Posterior vena cava (tissue), 2 donors: ENCODE results near the gene DOCK4. TPM values are rescaled to one million over a fixed set of nuclear protein-coding genes. Genes with fewer than 3 reads are reported as not detected.

ENCODE experiments used
- DNase-seq: peaks from one replicate; pipeline ENCODE4 v3.0.0-alpha.2; 2020; ENCODE audit warnings: low spot score
- intact Hi-C, 2 donors: fragments of 100-400 bp; cut with DNase I; formaldehyde crosslinking; loops; one replicate each; pipeline versions ENCODE4 v1.14.1 to v1.14.2; 2022 to 2023
- total RNA-seq, 2 donors: library from RNA; stranded (reverse); fragmentation: NEBNext Ultra II Directional; extraction: Animal tissue kit (Norgen Biotek cat#: 25700); gene quantifications; one replicate each; pipeline ENCODE4 v1.2.1, GENCODE V29; 2021
- donor health status: DM: yes; HTN: yes; CAD: no.
- donor health status: DM: yes; HTN: yes; CAD: no.

DOCK4 gene
- total RNA-seq, 2 donors from 2014 or later, result 26.1 TPM

GRCh38 chr7:112045222-112045621 is 161.0 kb downstream of the DOCK4 start:
- DNase-seq, result no peak
- intact Hi-C loops, result no loop called here

GRCh38 chr7:112042631-112043030 is 163.6 kb downstream of the DOCK4 start:
- DNase-seq, result no peak
- intact Hi-C loops, result no loop called here

DNA sequence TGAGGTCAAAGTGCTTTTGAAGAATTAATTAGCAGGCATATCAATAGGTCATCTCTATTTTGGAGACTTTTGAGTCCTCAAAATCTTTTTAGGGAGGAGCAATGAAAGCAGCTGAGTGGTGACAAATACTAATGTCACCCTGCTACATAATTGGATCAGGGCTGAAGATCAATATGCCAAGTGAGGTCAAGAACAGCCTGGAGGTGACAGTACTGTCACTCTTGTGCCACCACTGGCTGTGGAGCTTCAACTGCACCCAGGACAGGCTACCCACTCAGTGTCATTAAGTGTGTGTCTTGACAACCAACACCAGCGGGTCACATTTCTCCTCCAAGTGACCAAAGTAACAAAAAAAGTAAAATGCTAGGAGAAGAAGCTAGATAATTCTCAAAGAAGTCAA is 167.8 kb downstream of the DOCK4 start:
- no peak for DNase-seq
- intact Hi-C loops, result no loop called here

- intact Hi-C loops, result no loop called here
- DNase-seq, result no peak
These were observed 170.1 kb downstream of the DOCK4 start for GRCh38 chr7:112036071-112036470.

- intact Hi-C loops, result no loop called here
- DNase-seq, result no peak
These were observed 174.5 kb downstream of the DOCK4 start for GRCh38 chr7:112031689-112032088.

DNA sequence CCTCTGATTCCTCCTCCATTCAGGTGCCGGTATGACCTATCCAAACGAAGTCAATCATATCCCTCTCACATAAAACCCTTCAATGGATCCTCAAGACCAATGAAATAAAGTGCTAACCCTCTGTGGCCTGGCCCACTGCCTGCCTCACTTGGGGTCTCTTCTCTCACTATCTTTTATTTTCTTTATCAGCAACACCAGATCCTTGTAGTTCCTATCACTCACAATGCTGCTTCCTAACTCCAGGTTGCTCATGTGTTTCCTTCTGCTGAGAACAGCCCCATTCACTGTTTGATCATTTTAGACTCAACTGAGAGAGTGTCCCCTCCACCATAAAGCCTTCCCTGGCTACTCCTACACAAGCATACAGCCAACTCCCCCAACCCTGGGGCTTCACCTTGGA is 180.6 kb downstream of the DOCK4 start:
- intact Hi-C loops, result loop anchor here in 1 of 2 donors (1.0 kb wide), 1 partner anchor 22 kb away; no protein-coding TSS in a partner anchor
- DNase-seq, result no peak

DNA sequence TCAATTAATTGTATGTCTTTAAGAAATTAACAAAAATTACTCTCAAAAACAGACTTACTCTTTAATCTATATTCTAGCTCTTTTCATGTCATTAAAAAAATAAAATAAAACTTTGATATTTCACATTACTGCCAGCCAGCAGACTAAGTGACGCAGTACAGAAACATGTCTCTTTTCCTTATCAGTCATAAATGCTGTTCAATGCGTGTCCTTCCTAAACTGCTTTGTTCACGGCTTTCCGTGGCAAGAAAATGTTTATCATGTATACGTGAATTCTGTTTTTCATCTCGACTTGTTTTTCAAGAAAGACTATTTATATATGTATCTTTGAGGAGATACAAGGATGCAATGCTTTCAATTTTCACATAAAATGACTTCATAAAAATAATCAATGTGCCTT is 182.4 kb downstream of the DOCK4 start:
- intact Hi-C loops, result no loop called here
- DNase-seq, result no peak

- intact Hi-C loops, result no loop called here
- no peak for DNase-seq
These were observed 182.9 kb downstream of the DOCK4 start for GRCh38 chr7:112023282-112023681.

- intact Hi-C loops, result no loop called here
- no peak for DNase-seq
These were observed 184.1 kb downstream of the DOCK4 start for GRCh38 chr7:112022128-112022527.

- DNase-seq, result no peak
- intact Hi-C loops, result no loop called here
These were observed 184.7 kb downstream of the DOCK4 start for GRCh38 chr7:112021379-112022044.

DNA sequence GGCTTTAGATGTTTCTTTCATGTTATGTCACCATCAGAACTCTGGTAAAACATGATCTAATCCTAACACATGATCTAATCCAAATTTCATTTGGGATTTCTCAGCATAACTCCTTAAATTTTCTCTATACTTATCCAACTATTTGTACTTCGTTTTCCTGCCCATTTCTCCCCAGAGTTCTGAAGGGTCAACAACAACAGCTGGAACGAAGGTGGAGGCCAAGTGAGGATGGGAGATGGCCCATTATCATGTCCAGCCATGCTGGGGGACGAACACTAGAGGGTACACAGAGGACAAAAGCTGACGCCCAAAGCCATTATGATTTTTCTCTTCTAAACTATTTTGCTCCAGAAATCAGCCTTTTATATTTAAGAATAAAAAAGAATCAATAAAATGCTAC is 185.4 kb downstream of the DOCK4 start:
- no peak for DNase-seq
- intact Hi-C loops, result no loop called here

DNA sequence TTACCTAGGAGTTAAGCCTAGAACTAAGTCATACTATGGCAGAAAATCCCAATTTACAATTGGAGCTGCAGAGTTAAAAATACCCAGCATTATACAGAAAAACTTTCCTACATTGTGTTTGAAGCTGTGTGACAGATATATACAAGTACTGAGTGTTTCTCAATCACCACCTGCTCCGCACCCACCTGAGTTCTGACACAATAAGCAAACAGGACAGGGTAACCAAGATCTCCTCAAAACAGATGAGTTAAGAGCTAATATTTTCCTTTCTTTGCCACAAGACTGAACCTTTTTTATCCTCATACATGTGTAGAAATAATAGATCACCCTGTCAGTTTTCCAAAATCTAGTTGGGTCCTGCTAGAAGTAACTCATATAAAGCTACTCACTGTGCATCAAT is 186.3 kb downstream of the DOCK4 start:
- intact Hi-C loops, result no loop called here
- DNase-seq, result no peak

DNA sequence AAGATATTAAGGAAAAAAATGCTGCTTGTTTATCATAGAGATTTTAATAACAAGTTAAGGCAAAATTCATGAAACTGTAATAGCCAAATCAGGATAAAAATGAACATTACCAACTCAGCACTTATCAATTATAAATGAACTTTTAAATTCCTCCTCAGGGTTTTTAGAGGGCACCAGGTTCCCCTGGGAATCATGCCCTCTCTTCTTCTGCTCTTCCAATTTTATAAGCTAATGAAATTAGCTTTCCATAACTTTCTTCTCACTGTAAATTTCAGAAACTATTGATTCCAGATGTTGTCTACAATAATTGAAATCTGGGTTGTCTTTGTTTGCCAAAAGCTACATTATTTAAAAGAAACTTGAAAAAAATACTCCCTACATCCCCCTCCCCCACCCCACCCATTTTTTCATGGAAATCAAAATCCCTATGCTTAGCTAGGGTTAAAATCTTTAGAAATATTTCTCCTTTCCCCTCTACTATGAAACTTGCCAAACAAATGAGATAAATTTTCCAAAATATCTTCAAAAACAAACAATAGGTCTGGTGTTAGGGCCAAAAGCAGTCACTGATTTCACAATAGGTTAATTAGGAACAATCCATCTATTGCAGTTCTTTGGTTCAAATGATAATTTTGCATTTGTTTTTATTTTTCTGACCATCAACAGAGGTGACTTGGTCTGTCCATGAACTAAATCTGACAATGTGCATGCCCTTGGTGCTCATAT is 187.7 kb downstream of the DOCK4 start:
- DNase-seq, result no peak
- intact Hi-C loops, result no loop called here

DNA sequence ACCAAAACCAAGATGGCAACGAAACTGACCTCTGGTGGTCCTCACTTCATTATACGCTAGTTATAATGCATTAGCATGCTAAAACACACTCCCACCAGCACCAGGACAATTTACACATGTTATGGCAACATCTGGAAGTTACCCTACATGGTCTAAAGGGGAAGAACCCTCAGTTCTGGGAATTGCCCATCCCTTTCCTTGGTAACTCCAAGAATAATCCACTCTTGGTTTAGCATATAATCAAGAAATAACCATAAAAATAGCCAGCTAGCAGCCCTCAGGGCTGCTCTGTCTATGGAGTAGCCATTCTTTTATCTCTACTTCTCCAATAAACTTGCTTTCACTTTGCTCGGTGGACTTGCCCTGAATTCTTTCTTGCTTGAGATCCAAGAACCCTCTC is 191.1 kb downstream of the DOCK4 start:
- intact Hi-C loops, result no loop called here
- DNase-seq, result no peak

- intact Hi-C loops, result no loop called here
These were observed 191.9 kb downstream of the DOCK4 start for GRCh38 chr7:112014347-112014746.

DNA sequence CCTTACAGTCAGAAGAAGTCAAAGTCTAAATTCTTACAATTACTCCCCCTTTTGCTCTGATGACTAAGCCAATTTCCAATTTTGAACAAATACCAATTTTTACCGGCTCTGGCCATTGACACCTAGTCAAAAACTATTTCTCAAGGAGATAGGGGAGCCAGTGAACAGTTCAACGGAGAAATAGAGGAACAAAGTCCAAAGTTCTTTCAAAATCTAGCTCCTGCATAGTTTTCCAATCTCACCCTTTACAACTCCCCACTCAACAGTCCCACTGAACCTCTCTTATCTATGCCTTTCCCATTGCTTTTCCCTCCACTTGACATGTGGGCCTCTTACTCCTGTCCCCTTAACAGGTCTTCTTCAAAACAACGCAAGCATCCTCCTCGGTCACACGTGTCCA is 192.9 kb downstream of the DOCK4 start:
- intact Hi-C loops, result no loop called here
- no peak for DNase-seq

More at GRCh38 chr7:112014347-112014746, 191.9 kb downstream of the DOCK4 start:
- DNase-seq, result no peak

DNA sequence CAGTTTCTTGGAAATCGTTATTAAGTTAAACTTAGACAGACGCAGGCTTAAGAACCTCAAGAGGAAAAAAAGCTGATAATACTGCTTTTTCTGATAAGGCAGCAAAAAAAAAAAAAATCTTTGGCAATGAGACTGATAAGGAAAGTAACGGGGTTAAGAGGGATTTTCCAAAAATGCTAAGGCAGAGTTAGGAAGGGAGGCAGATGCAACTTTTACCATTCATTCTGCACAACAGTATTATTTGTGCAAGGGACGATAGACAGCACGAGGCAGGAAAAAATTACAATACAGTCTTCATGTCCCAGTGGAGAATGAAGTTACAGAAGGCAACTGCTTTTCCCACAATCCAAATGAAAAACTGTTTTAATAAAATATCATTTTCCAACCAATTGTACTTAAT is 194.0 kb downstream of the DOCK4 start:
- no peak for DNase-seq
- intact Hi-C loops, result no loop called here

GRCh38 chr7:112010994-112011393 is 195.2 kb downstream of the DOCK4 start:
- DNase-seq, result no peak
- intact Hi-C loops, result loop anchor here in 1 of 2 donors (2.0 kb wide), 1 partner anchor 294 kb away; no protein-coding TSS in a partner anchor

DNA sequence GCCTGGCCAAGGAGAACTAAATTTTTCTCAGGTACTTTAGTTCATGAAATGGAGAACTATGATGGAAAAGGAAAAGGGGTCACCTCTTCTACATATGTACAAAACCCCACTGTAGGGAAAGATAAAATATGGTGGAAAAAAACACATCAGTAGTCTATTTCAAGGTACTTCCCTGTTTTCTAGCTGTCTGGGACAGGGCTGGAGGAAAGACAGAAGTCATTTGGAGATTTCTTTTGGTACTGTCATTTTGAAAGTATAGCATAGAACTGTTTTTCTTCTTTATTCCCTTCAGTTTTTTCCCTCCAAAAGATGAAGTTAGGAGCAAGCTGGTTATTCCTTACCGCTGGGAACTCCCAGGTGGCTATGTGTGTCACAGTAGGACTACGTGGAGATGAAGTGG is 196.1 kb downstream of the DOCK4 start:
- intact Hi-C loops, result loop anchor here in 1 of 2 donors (2.0 kb wide), 1 partner anchor 295 kb away; no protein-coding TSS in a partner anchor

DNA sequence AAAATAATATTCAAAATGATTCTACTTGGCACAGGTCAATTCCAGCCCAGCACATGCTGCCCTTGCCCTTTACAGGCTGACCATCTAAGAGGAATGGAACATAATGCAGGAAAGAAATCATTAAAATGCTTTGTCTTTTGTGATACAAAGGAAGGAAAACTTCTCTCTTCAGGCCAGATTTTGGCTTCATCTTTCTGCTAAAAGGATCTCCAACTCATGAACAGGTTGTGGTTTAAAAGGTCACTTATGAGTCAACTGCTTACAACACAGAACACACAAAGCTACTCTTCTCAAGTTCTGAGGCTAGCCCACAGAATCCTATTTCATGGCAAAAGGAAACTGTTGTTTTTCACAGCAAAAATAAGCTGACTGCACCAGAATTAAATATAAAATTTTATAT is 197.1 kb downstream of the DOCK4 start:
- intact Hi-C loops, result no loop called here

More for the DNA sequence above, 196.1 kb downstream of the DOCK4 start:
- no peak for DNase-seq

GRCh38 chr7:112007185-112007584 is 199.0 kb downstream of the DOCK4 start:
- DNase-seq, result no peak
- intact Hi-C loops, result no loop called here

More for the DNA sequence above, 197.1 kb downstream of the DOCK4 start:
- DNase-seq, result no peak
